ENCODE measurements around the gene PLCL1. TPM values are rescaled to one million over a fixed set of nuclear protein-coding genes. Genes with fewer than 3 reads are reported as not detected.

The PLCL1 gene
- polyA plus RNA-seq, 3 donors: 0.69 to 1.4 (median 0.79) TPM

DNA sequence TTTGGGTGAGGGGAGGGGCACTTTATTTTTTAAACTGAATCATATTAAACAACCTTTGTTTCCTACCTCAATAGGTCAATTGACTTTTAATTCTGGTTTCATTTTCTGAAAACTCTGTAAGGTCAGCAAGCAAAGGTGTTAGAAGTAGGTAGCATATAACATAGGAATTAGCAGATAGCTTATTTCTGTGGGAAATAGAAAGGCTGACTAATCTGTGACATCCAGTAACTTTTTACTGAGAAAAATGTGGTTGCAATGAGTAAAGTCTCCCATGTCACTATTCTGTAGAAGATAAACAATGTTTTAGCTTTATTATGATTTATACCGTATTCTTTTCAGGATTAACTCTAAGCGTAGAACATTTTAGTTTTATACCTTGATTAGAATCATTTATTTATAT, 240.4 kb downstream of the PLCL1 start:
- WGBS (ENCODE audit: insufficient coverage): no CpG with 5 or more reads among the region's 2 CpGs

GRCh38 chr2:198045227-198045626, 240.8 kb downstream of the PLCL1 start:
- H3K9ac ChIP-seq (ENCODE audit: insufficient read depth, low read length, poor library complexity, severe bottlenecking): no peak overlapping the region
- no peak overlapping the region for H2AFZ ChIP-seq (ENCODE audit: insufficient read depth, low read depth, low read length, poor library complexity, severe bottlenecking)
- Mint-ChIP-seq H3K36me3 (no peaks in the 10 kb centered on the region), H3K4me3 (no peak overlapping the region), H3K4me1 (no peaks in the 10 kb centered on the region), H3K9me3 (peaks cover 0 to 3% (median 0%) of the 10 kb centered on the region in 7 donors), H3K27ac (no peak overlapping the region), H3K27me3 (ENCODE audit: low read depth in 3 of 3) (peaks cover 0 to 2% (median 0%) of the 10 kb centered on the region in 3 donors)
- no peak for DNase-seq
- TF ChIP-seq, protein P1, sequence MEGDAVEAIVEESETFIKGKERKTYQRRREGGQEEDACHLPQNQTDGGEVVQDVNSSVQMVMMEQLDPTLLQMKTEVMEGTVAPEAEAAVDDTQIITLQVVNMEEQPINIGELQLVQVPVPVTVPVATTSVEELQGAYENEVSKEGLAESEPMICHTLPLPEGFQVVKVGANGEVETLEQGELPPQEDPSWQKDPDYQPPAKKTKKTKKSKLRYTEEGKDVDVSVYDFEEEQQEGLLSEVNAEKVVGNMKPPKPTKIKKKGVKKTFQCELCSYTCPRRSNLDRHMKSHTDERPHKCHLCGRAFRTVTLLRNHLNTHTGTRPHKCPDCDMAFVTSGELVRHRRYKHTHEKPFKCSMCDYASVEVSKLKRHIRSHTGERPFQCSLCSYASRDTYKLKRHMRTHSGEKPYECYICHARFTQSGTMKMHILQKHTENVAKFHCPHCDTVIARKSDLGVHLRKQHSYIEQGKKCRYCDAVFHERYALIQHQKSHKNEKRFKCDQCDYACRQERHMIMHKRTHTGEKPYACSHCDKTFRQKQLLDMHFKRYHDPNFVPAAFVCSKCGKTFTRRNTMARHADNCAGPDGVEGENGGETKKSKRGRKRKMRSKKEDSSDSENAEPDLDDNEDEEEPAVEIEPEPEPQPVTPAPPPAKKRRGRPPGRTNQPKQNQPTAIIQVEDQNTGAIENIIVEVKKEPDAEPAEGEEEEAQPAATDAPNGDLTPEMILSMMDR (IDR thresholded peaks at IDR 0.05): no peak
- H3K27me3 ChIP-seq (ENCODE audit: control insufficient read depth in 2 of 2, insufficient read depth in 2 of 2, low read length in 2 of 2): no peaks in the 10 kb centered on the region
- no peaks in the 10 kb centered on the region for H3K36me3 ChIP-seq (replicated peaks in 1 of 2; ENCODE audit: control insufficient read depth in 1 of 2, insufficient read depth in 2 of 2, low read length in 2 of 2)
- H3K4me1 ChIP-seq (ENCODE audit: control insufficient read depth in 1 of 2, insufficient read depth in 2 of 2, low read length in 2 of 2): no peaks in the 10 kb centered on the region
- H3K79me2 ChIP-seq (ENCODE audit: insufficient read depth, low read length): no peaks in the 10 kb centered on the region
- no peak overlapping the region for H3K27ac ChIP-seq (ENCODE audit: low read depth in 1 of 2, low read length in 2 of 2)
- no peak overlapping the region for H3K4me3 ChIP-seq (replicated peaks in 1 of 3; ENCODE audit: low read depth in 2 of 3, low read length in 3 of 3)
- no peaks in the 10 kb centered on the region for H4K20me1 ChIP-seq (ENCODE audit: insufficient read depth, low read length)
- H3K9me3 ChIP-seq (replicated peaks in 1 of 2; ENCODE audit: control insufficient read depth in 1 of 2, insufficient read depth in 1 of 2, low read length in 2 of 2): no peaks in the 10 kb centered on the region
- no peak overlapping the region for H3K4me2 ChIP-seq (replicated peaks; ENCODE audit: extremely low read depth, low read length, poor library complexity, severe bottlenecking)
- intact Hi-C loops (cut with micrococcal nuclease): no loop called here

More for the DNA sequence above, 240.4 kb downstream of the PLCL1 start:
- Histone ChIP-seq H3K4me1 (ENCODE audit: control insufficient read depth in 1 of 2, insufficient read depth in 2 of 2, low read length in 2 of 2) (no peaks in the 10 kb centered on the region), H3K27ac (ENCODE audit: low read depth in 1 of 2, low read length in 2 of 2) (no peak overlapping the region), H3K4me3 (replicated peaks in 1 of 3; ENCODE audit: low read depth in 2 of 3, low read length in 3 of 3) (no peak overlapping the region), H3K27me3 (ENCODE audit: control insufficient read depth in 2 of 2, insufficient read depth in 2 of 2, low read length in 2 of 2) (no peaks in the 10 kb centered on the region), H3K36me3 (replicated peaks in 1 of 2; ENCODE audit: control insufficient read depth in 1 of 2, insufficient read depth in 2 of 2, low read length in 2 of 2) (no peaks in the 10 kb centered on the region), H4K20me1 (ENCODE audit: insufficient read depth, low read length) (no peaks in the 10 kb centered on the region), H3K9me3 (replicated peaks in 1 of 2; ENCODE audit: control insufficient read depth in 1 of 2, insufficient read depth in 1 of 2, low read length in 2 of 2) (no peaks in the 10 kb centered on the region), H3K79me2 (ENCODE audit: insufficient read depth, low read length) (no peaks in the 10 kb centered on the region), H2AFZ (ENCODE audit: insufficient read depth, low read depth, low read length, poor library complexity, severe bottlenecking) (no peak overlapping the region), H3K4me2 (replicated peaks; ENCODE audit: extremely low read depth, low read length, poor library complexity, severe bottlenecking) (no peak overlapping the region), H3K9ac (ENCODE audit: insufficient read depth, low read length, poor library complexity, severe bottlenecking) (no peak overlapping the region)
- H3K4me1 Mint-ChIP-seq: no peaks in the 10 kb centered on the region
- no peak overlapping the region for H3K4me3 Mint-ChIP-seq
- H3K9me3 Mint-ChIP-seq: peaks cover 0 to 3% (median 0%) of the 10 kb centered on the region in 7 donors
- peaks cover 0 to 2% (median 0%) of the 10 kb centered on the region in 3 donors for H3K27me3 Mint-ChIP-seq (ENCODE audit: low read depth in 3 of 3)
- H3K27ac Mint-ChIP-seq: no peak overlapping the region
- intact Hi-C loops (cut with micrococcal nuclease): no loop called here
- TF ChIP-seq, protein P1 (IDR thresholded peaks at IDR 0.05): no peak
- H3K36me3 Mint-ChIP-seq: no peaks in the 10 kb centered on the region
- DNase-seq: no peak

Measured in CD14-positive monocyte (primary cell).